ENCODE results near the gene KRTAP21-2.

The KRTAP21-2 gene

DNA sequence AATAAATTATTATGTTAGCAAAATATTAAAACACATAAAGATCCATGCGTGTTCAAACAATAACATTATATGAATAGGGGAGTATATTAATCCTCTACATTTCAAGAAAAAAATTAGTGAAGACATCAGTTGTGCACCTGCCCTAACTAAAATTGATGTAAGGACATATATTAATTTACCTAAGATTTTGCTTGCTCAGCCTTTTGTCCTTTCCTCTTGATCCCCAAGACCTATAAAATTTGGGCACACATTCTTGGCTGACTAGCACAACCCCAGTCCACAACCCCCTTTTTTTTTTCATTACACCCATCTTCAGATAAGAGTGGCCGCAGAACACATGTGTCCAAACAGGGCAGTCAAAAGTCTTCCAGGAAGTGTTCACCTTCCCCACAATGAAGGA is 6.6 kb downstream of the KRTAP21-2 start:
- TF ChIP-seq, protein P1, sequence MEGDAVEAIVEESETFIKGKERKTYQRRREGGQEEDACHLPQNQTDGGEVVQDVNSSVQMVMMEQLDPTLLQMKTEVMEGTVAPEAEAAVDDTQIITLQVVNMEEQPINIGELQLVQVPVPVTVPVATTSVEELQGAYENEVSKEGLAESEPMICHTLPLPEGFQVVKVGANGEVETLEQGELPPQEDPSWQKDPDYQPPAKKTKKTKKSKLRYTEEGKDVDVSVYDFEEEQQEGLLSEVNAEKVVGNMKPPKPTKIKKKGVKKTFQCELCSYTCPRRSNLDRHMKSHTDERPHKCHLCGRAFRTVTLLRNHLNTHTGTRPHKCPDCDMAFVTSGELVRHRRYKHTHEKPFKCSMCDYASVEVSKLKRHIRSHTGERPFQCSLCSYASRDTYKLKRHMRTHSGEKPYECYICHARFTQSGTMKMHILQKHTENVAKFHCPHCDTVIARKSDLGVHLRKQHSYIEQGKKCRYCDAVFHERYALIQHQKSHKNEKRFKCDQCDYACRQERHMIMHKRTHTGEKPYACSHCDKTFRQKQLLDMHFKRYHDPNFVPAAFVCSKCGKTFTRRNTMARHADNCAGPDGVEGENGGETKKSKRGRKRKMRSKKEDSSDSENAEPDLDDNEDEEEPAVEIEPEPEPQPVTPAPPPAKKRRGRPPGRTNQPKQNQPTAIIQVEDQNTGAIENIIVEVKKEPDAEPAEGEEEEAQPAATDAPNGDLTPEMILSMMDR (IDR thresholded peaks at IDR 0.05), result no peak
- no peak for TF ChIP-seq ZFX (IDR thresholded peaks at IDR 0.05; ENCODE audit: borderline replicate concordance)
- no peak overlapping the region for H3K27ac ChIP-seq

DNA sequence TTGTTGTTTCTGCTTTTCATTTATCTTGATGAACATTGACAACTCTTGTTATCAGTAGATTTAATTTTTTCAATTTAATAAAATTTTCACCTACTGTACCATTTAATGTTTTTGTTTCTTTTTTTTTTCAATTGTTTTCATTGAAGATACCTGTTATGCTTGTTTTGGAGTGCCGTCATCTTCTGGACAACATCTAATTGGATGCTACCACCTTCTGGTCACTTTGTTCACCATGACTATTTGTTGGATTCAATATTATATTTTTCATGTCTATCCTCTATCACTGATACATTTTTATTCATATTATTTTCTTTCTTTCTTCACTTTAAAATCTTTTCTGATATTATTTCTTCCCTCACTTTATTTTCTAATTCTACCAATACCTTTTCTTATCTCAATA is 14.0 kb downstream of the KRTAP21-2 start:
- no peak overlapping the region for H3K27ac ChIP-seq
- TF ChIP-seq, protein P1 (IDR thresholded peaks at IDR 0.05), result peak; percentile 18; the same call in 1 of the 2 replicates
- no peak for TF ChIP-seq ZFX (IDR thresholded peaks at IDR 0.05; ENCODE audit: borderline replicate concordance)

DNA sequence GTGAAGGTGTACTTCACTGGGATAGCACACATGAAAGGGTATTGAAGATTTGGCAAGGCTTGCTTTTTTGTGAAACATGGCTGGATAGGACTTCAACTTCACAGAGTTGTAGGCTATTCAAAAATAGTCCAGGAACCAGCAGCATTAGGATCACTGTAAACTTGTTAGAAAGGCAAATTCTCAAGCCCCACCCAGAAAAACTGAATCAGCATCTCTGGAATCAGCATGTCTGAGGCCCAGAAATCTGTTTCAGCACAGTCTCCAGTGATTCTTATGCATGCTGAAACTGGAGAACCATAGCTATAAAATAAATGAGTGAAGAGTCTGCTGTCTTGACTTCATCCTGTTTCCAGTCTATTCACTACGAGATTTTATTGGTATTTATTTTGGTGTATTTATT is 20.3 kb downstream of the KRTAP21-2 start:
- TF ChIP-seq ZFX (IDR thresholded peaks at IDR 0.05; ENCODE audit: borderline replicate concordance), result no peak
- TF ChIP-seq, protein P1 (IDR thresholded peaks at IDR 0.05), result no peak
- no peak overlapping the region for H3K27ac ChIP-seq

DNA sequence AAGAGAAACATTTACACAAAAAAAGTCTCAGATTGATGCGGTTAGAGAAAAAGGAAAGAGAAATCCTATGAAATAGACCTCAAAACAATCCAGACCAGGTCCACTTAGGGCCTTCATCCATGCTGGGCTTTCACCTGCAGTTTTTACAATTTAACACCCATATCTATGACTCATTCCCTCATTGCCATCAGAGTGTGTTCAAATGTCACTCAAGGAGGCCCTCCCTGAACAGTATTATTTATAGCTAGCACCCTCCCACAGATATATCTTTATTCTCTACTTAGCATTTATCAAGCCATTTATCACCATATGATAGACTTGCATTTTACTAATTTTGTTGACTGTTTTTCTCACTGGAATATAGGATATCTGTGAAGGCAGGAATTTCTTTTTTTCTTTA is 27.7 kb downstream of the KRTAP21-2 start:
- TF ChIP-seq, protein P1 (IDR thresholded peaks at IDR 0.05), result no peak
- TF ChIP-seq ZFX (IDR thresholded peaks at IDR 0.05; ENCODE audit: borderline replicate concordance), result no peak

DNA sequence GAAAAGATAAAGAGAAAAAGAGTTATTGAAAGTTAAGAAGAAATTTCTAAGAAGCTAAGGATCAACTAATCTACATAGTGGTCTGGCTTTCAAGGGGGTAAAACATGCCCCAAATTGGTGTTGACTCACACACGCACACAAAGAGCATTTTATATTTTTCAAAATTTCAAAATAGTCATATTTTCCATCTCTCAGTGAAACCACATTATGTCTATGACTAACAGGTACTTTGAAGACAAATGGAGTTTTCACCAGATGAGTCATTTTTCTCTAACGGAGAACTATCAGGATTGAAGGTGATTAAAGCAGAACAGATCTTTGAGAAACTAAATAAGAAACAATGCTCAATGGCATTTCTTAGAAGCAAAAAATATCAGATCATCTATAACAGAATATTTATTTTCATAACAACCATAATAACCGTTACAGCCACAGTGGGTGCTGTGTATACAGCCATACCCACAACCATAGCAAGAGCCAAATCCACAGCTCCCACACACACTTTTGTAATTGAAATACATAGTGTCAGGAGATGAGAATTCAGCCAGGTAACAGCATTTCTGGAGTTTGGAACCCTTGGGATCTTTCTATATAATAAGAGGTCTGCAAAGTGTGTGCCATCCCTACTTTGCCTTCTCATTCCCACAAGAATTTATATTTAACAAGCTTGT is 28.7 kb downstream of the KRTAP21-2 start, which contains the start of gene KRTAP21-3:
Gene KRTAP21-3, minus strand, starts transcription at position 539 of the 671 bp plus-strand sequence. Its CDS starts 18 bp downstream, at position 521.
- no peak for TF ChIP-seq ZFX (IDR thresholded peaks at IDR 0.05; ENCODE audit: borderline replicate concordance)
- TF ChIP-seq, protein P1 (IDR thresholded peaks at IDR 0.05), result no peak
- no peak within 1 kb of the TSS for H3K27ac ChIP-seq

More for the DNA sequence above, 27.7 kb downstream of the KRTAP21-2 start:
- no peak overlapping the region for H3K27ac ChIP-seq

DNA sequence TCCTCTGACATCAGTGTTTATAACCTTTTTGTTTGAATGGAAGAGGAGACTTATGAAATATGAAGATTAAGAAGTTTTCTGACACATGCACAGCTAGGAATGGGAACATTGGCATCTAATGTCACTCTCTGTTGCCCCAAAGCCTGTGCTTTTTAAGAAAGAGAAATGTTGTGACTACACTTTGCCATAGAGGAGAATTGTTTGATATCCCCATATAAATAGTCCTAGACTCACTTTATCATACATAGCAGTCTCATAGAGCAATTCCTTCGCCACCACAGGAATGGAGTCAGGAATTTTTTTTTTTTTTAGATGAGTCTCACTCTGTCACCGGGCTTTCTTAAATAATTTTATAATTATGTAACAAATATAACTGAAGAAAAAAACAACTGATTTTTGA is 30.0 kb downstream of the KRTAP21-2 start:
- TF ChIP-seq, protein P1 (IDR thresholded peaks at IDR 0.05), result no peak
- TF ChIP-seq ZFX (IDR thresholded peaks at IDR 0.05; ENCODE audit: borderline replicate concordance), result no peak
- no peak overlapping the region for H3K27ac ChIP-seq

DNA sequence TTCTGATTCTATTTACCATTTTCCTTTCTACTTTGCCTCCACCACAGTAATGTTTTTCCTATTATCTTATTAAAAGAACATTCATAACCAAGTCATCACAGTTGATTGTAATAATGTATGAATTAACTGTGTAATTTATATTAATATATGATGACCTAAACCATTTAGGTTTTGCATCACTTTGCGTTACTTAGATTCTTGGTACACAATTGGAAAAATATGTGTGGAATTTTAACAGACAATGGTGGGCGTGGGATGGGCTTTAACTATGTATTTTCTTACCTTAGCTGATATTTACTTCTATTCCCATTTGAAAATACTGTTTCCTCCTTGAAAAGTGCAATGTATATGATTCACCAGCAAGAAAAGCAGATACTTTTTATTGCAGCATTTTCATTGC is 32.1 kb downstream of the KRTAP21-2 start:
- no peak overlapping the region for H3K27ac ChIP-seq

More for the DNA sequence above, 32.1 kb downstream of the KRTAP21-2 start:
- TF ChIP-seq, protein P1 (IDR thresholded peaks at IDR 0.05), result no peak
- no peak for TF ChIP-seq ZFX (IDR thresholded peaks at IDR 0.05; ENCODE audit: borderline replicate concordance)

Data from 22Rv1 (cell line).